Stimulated activated CD8-positive, alpha-beta memory T cell treated with anti-CD3 and anti-CD28 coated beads, Interleukin-12 subunit alpha, Interleukin-12 subunit beta, amount 100 ng/mL, for 4 hours (primary cell): ENCODE data around the gene INPP5K.
"Not testable (repeated sequence)": the region's sequence is repeated elsewhere in the genome, so short reads cannot be mapped to it uniquely, and the experiment has no call there.

Experiments used
- DNase-seq: peaks from one replicate; pipeline ENCODE4 v3.0.0-alpha.2; 2020; ENCODE audit warnings: low read depth

The INPP5K gene

GRCh38 chr17:1546292-1546922 is 30.0 kb upstream of the INPP5K start:
- no peak for DNase-seq

GRCh38 chr17:1545618-1546017 is 29.2 kb upstream of the INPP5K start:
- no peak for DNase-seq

- no peak for DNase-seq
Observed at GRCh38 chr17:1542316-1542715, 25.9 kb upstream of the INPP5K start.

GRCh38 chr17:1541367-1541904 is 25.0 kb upstream of the INPP5K start:
- no peak for DNase-seq

GRCh38 chr17:1539811-1540210 is 23.4 kb upstream of the INPP5K start:
- no peak for DNase-seq

- no peak for DNase-seq
Observed at GRCh38 chr17:1535737-1536136, 19.3 kb upstream of the INPP5K start.

GRCh38 chr17:1533661-1534325 is 17.4 kb upstream of the INPP5K start:
- no peak for DNase-seq

- no peak for DNase-seq
Observed at GRCh38 chr17:1532836-1533602, 16.6 kb upstream of the INPP5K start.

GRCh38 chr17:1529863-1530262 is 13.5 kb upstream of the INPP5K start:
- DNase-seq = no peak

- not testable (repeated sequence) for DNase-seq
Observed at GRCh38 chr17:1526876-1527275, 10.5 kb upstream of the INPP5K start.

GRCh38 chr17:1522626-1523025 is 6.2 kb upstream of the INPP5K start:
- DNase-seq = no peak

GRCh38 chr17:1521086-1521640 is 4.8 kb upstream of the INPP5K start:
- no peak for DNase-seq

GRCh38 chr17:1519678-1520077 is 3.3 kb upstream of the INPP5K start:
- DNase-seq = no peak

- no peak for DNase-seq
Observed at GRCh38 chr17:1518410-1518809, 2.0 kb upstream of the INPP5K start.

- no peak for DNase-seq
Observed at GRCh38 chr17:1515640-1516387, 598 bp downstream of the INPP5K start.

GRCh38 chr17:1512351-1512750 is 4.1 kb downstream of the INPP5K start:
- no peak for DNase-seq

- no peak for DNase-seq
Observed at GRCh38 chr17:1511756-1512321, 4.6 kb downstream of the INPP5K start.

GRCh38 chr17:1511290-1511689 is 5.1 kb downstream of the INPP5K start:
- DNase-seq = no peak

GRCh38 chr17:1509290-1509881 is 7.0 kb downstream of the INPP5K start:
- DNase-seq = no peak

GRCh38 chr17:1508709-1509108 is 7.7 kb downstream of the INPP5K start:
- DNase-seq = not testable (repeated sequence)

- no peak for DNase-seq
Observed at GRCh38 chr17:1506649-1507267, 9.7 kb downstream of the INPP5K start.
